H1 (cell line): ENCODE results near the gene HOXA13. TPM values are rescaled to one million over a fixed set of nuclear protein-coding genes. Genes with fewer than 3 reads are reported as not detected.

Experiments used
- NANOG ChIP-seq: IDR thresholded peaks from 2 replicates; pipeline ENCODE4 v1.6.1; 2011; ENCODE audit warnings: low read length, low read depth, mild to moderate bottlenecking, inconsistent platforms; ENCODE audit not compliant: insufficient read depth, poor library complexity, severe bottlenecking
- RAD21 ChIP-seq, 2 experiments: IDR thresholded peaks in 1 of 2; conservative IDR thresholded peaks in 1 of 2; 2 replicates each; pipeline ENCODE4 v1.6.1; 2011; ENCODE audit warnings: low read depth in 2 of 2, low read length in 2 of 2, improper control_type of control experiment in 1 of 2, inconsistent platforms in 1 of 2, mild to moderate bottlenecking in 1 of 2, moderate library complexity in 1 of 2
- TAF7 ChIP-seq: optimal IDR thresholded peaks from 2 replicates; pipeline ENCODE3; 2011; ENCODE audit warnings: low read depth, mild to moderate bottlenecking, inconsistent platforms, low read length, moderate library complexity, borderline replicate concordance
- polyA plus RNA-seq, 7 experiments: library from polyadenylated mRNA; depleted of rRNA in 3 of 7; stranded (reverse) in 5 of 7; unstranded in 2 of 7; fragments of >200 nt in 5 of 7; fragments of 200-250 nt in 2 of 7; gene quantifications; 1 replicate in 5 of 7; 2 replicates in 1 of 7; 4 replicates in 1 of 7; pipeline versions ENCODE4 v1.2.1 to v1.2.3, GENCODE V29; 2011 to 2013; ENCODE audit warnings: missing spikeins in 2 of 7, mixed read lengths in 2 of 7
- total RNA-seq: library from RNA; stranded (reverse); fragmentation: NEBNext Ultra II Directional; extraction: Animal tissue kit (Norgen Biotek cat#: 25700); gene quantifications from 2 replicates; pipeline ENCODE4 v1.2.1, GENCODE V29; 2021

The HOXA13 gene
- total and polyA plus RNA-seq, 2 of the 8 experiments (the other 6 are each of a cell fraction or from before 2014, with no cell fraction given) = not detected

GRCh38 chr7:27223941-27224575 lies 24.2 kb upstream of the HOXA13 start (continued):
- TF ChIP-seq TAF7 (no peak), NANOG (no peak), RAD21 (IDR thresholded peaks at IDR 0.05 in 1 of 2, conservative IDR thresholded peaks at IDR 0.05 in 1 of 2; ENCODE audit: low read depth in 2 of 2, low read length in 2 of 2) (no peak)
